GM18502 (cell line): ENCODE data around the gene KRT12.

Experiments used
- ATAC-seq: cut with Tn5 transposase; IDR thresholded peaks from one replicate; pipeline ENCODE4 v1.9.1; 2021; ENCODE audit warnings: mild to moderate bottlenecking; ENCODE audit not compliant: unreplicated experiment, poor library complexity

Gene KRT12

DNA sequence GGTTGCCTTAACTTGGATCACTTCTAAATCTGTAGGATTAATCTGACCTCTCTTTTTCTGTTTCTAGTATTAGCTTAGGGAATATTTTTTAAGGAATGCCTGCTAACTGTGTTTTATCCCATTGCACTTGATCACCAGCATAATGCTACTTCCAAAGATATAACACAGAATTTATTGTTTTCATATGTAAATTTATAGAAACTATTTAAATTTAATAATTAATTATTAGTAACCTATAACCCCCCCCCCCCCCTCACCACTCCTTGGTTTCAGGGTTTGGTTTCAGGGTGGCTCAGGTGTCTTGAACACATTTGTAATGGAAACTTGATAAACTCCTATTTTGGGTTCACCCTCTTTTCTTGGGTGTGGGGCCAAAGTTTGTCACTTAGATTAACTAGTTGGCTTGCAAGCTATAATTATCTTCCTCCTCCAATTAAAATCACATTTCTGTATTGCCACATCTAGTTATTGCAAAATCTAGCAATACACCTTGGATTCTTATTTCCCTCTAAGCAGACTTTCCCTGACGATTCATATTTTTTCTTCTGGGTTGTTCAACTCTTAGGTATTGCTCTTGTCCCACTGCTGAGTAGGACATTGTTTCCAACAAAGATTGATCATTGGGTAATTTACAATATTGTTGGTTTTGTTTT lies 18.3 kb downstream of the KRT12 start:
- ATAC-seq, result no peak

- no peak for ATAC-seq
Measured at GRCh38 chr17:40846515-40847144, 20.4 kb downstream of the KRT12 start.

DNA sequence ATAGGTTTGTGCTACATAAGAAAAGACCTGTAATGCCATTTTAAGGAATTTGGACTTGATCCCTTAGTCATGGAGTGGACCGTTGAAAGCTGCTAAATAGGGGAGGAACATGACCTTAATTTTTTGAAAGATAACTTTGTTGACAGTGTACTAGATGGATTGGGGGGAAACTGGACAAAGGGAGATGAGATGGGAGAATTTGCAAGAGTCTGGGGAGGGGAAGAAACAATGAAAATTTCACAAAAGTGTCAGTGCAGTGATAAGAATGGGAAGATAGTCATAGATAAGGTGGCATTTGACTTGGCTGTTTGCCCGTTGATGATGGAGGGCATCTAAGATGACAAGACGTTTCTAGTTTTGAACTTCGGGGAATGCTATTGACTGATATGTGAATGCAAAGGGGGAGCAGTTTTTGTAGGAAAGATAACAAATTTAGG lies 22.3 kb downstream of the KRT12 start:
- ATAC-seq, result no peak

DNA sequence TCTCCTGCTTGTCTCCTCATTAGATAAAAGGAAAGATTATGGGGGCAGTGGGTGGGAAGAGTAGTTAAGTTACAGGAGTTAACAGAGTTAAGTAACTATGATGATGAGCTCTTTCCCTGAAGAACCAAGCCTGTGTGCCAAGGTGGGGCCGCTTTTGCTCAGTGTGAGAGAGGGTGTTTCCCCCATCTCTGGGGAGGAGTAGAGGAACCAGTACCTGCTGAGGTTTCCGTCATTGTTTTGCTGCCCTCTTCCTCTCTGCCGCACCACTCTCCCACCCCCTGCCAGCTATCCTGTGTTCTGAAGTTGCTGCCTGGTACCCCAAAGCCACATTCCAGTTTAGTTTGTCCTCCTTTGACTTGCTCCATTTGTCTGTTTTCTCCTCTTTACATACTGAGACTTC lies 23.8 kb downstream of the KRT12 start:
- no peak for ATAC-seq

DNA sequence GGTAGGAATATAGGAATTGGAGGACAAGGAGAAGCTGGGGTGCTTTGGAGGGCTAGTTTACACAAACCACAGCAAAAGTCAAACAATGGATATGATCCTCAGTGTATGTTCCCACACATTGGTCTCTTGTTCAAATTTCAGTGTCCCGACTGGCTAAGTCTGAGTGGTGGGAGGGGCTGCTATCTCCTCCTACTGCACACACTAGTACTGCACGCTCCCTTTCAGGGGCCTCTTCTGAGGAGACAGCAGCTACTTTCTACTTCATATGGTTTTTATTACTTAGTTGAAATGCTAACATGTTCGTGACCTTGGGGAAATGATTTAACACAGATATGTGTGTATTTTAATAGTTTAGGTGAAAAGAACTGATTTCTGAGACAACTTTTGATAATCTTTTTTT lies 25.8 kb downstream of the KRT12 start:
- no peak for ATAC-seq

GRCh38 chr17:40839194-40839593 lies 27.8 kb downstream of the KRT12 start:
- ATAC-seq, result no peak

- no peak for ATAC-seq
Measured at GRCh38 chr17:40836020-40836419, 31.0 kb downstream of the KRT12 start.

DNA sequence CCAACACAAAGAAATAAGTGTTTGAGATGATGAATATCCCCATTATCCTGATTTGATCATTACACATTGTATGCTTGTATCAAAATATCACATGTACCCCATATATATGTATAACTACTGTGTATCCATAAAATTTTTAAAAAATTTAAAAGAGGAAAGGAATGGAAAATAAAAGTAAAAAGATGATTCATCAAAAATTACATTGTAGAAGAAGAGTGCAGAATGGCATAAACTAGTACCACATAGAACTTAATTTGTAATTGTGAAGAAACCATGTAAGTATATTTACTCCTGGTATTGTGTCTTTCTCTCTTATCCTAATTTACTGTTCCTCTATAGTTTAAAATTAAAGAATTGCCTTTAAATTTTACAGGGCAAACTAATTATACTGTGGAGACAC lies 33.1 kb downstream of the KRT12 start:
- ATAC-seq, result no peak

GRCh38 chr17:40832840-40833239 lies 34.2 kb downstream of the KRT12 start:
- ATAC-seq, result no peak

DNA sequence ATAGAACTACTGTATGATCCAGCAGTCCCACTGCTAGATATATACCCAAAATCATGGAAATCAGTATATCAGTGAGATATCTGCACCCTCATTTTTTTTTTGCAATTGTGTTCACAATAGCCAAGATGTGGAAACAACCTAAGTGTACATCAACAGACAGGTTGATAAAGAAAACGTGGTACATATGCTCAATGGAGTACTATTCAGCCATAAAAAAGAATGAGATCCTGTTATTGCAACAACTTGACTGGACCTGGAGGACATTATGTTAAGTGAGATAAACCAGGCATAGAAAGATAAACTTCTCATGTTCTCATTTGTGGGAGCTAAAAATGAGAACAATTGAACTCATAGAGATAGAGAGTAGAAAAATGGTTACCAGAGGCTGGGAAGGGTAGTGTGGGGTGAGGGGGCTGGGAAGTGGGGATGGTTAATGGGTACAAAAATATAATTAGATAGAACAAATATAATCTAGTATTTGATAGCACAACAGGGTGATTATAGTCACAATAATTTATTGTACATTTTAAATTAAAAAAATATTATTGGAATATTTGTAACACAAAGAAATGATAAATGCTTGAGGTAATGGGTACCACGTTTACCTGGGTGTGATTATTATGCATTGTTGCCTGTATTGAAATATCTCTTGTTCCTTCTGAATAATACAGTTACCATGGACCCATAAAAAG lies 36.8 kb downstream of the KRT12 start:
- no peak for ATAC-seq

DNA sequence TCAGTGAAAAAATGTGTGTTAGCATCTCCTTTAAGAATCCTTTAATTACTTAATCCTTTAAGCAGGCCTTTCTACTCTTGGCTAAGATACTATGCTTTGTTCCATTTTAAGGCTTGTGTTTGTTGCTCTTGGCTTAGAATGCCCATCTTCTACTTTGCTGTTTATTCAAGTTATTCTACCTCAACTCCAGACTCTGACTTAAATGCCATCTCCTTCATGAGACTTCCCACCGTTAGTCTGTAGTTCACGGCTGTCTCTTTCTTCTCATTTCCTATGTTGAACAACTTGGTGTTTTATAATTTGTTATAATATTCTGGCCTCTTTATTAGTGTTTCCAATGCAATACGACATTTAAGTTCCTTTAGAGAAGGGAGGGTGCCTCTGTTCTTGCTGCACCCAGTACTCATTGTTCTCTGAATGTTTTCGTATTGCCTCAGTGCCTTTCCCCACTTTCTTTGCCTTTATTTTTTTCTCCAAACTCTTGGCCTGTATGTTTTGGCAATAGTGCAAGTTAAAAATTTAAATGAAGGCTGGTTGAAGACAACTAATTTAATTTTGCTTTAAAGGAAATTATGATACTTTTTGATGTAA lies 38.5 kb downstream of the KRT12 start:
- no peak for ATAC-seq

- ATAC-seq, result no peak
Measured at GRCh38 chr17:40827746-40828453, 39.1 kb downstream of the KRT12 start.

GRCh38 chr17:40825599-40825998 lies 41.4 kb downstream of the KRT12 start:
- ATAC-seq, result no peak

DNA sequence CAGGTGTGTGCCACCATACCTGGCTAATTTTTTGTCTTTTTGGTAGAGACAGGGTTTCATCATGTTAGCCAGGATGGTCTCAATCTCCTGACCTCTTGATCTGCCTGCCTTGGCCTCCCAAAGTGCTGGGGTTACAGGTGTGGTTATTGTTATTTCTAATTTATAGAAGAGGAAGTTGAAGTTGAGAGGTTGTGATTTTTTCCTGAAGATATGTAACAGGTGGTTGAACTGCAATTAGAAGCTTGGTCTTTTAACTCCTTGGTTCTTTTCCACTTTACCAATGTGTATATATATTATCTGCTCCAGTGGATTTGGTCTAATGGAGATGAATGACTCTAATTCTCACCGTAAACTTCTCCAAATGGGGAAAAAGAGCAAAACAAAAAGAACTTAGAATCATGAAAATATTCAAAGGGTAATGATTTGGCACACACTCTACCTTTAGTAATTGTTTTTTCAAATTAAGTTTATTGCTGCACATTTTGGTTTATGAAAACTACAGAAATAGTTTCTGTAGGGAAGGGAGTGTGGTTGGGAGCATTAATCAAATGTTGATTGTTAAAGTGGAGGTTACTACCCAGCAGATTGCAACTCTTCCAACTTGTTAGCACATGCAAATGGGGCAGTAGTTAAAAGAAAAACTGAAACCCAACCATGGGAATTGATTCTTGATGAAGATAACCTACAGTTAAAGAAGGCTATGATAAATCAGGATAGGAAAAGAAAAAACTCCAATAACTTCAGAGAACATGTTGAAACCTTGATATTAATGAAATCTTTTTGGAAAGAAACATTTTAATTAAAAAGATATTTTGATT lies 42.8 kb downstream of the KRT12 start:
- no peak for ATAC-seq

DNA sequence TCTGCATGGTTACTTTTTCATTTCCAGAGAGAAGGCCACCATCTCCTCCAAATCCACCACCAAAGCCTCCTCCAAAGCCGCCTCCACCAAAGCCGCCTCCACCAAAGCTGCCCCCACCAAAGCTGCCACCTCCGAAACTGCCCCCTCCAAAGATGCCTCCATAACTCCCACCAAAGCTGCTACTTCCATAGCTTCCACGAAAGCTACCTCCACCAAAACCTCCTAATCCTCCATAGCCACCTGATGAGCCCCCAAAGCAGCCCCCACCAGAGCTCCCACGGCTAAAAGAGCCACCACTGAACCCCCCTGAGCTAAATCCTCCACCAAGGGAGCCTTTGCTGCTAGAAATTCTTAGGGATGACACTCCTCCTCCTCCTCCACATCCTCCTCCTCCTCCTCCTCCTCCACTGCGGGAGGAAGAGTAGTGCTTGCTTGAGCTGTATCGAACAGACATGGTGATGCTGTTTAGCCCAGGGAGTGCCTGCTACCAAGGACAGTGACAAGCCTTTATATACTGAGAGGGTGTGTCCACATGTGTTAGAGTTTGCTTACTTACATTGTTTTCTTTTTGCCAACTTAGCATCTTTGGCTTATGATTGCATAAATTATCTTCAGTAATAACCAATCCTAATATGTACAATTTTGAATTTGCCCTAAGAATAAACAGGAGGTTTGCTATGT lies 44.8 kb downstream of the KRT12 start, which contains the start of gene KRT10:
KRT10 (minus strand) TSS at position 483 of the 681 bp plus-strand sequence; CDS start at position 454, 29 bp downstream.
- ATAC-seq, result no peak

- ATAC-seq, result no peak
Measured at GRCh38 chr17:40821536-40821935, 45.5 kb downstream of the KRT12 start.

GRCh38 chr17:40820228-40820838 lies 46.7 kb downstream of the KRT12 start:
- no peak for ATAC-seq

GRCh38 chr17:40819528-40820125 lies 47.4 kb downstream of the KRT12 start:
- no peak for ATAC-seq
